ENCODE results near the gene SRPX2.

SRPX2 gene

DNA sequence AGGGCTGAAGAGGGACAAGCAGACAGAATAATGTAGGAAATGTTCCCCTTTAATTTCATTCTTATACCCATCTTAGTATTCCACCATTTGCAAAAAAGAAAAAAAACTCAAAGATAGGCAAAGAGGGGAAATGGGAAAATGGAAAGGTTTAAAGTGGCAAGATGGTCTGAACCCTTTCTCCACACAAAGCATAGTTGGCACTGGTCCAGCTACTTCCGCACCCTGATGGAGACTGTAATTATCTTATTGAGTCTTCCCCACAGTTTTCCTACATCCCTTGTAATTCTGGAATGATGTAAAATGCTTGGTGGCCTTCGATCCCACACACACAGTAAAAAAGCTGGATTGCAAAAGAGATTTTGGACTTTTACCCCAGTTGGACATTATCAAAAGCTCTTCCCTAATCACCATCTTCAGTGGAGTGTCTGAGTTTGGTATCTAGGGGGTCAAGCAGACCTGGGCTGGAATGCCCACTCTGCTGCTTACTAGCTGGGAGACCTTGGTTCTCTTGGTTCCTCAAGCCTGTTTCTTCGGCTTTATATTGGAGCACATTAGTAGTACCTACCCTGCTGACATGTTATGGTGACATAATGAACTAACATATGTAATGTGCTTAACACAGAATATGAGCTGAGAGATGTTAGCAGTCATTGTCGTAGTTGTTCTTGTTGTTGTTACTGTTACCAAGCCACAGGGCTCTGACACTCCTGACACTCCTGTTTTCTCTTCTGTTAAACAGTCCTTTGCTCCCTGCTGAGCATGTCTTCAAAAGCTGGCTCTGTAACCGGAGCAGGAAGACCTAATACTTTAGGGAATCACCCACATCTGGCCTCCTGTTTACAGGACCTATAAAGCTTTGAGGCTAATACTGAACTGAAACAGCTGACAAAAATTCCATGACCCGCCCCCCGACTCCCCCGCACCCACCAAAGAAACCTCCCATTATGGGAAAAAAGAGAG, 4.7 kb downstream of the SRPX2 start:
- no peaks in the 10 kb centered on the region for H3K4me1 ChIP-seq (ENCODE audit: control insufficient read depth, low read length)
- H3K4me2 ChIP-seq (ENCODE audit: low read length): no peak overlapping the region
- H3F3A ChIP-seq (ENCODE audit: control insufficient read depth, insufficient read depth): no peaks in the 10 kb centered on the region
- no peaks in the 10 kb centered on the region for H4K20me1 ChIP-seq (ENCODE audit: control insufficient read depth, insufficient read depth, low read depth, low read length)
- no peaks in the 10 kb centered on the region for H3K9me2 ChIP-seq (replicated peaks; ENCODE audit: control insufficient read depth, low read length)
- no peak overlapping the region for H3K4me3 ChIP-seq (ENCODE audit: low read length)
- H3K9me3 ChIP-seq (ENCODE audit: control insufficient read depth, insufficient read depth, low read length): no peaks in the 10 kb centered on the region
- TF ChIP-seq EZH2phosphoT487 (IDR thresholded peaks at IDR 0.05; ENCODE audit: borderline replicate concordance, low read length): no peak
- TF ChIP-seq, protein P1, sequence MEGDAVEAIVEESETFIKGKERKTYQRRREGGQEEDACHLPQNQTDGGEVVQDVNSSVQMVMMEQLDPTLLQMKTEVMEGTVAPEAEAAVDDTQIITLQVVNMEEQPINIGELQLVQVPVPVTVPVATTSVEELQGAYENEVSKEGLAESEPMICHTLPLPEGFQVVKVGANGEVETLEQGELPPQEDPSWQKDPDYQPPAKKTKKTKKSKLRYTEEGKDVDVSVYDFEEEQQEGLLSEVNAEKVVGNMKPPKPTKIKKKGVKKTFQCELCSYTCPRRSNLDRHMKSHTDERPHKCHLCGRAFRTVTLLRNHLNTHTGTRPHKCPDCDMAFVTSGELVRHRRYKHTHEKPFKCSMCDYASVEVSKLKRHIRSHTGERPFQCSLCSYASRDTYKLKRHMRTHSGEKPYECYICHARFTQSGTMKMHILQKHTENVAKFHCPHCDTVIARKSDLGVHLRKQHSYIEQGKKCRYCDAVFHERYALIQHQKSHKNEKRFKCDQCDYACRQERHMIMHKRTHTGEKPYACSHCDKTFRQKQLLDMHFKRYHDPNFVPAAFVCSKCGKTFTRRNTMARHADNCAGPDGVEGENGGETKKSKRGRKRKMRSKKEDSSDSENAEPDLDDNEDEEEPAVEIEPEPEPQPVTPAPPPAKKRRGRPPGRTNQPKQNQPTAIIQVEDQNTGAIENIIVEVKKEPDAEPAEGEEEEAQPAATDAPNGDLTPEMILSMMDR (IDR thresholded peaks at IDR 0.05; ENCODE audit: low read depth, low read length, poor library complexity, severe bottlenecking): no peak
- no peaks in the 10 kb centered on the region for H3K79me2 ChIP-seq (ENCODE audit: control insufficient read depth, low read length)
- H3K27me3 ChIP-seq (ENCODE audit: control insufficient read depth, low read length): no peaks in the 10 kb centered on the region
- no peak overlapping the region for H3K27ac ChIP-seq (ENCODE audit: low read depth, low read length)
- no peaks in the 10 kb centered on the region for H3K36me3 ChIP-seq (ENCODE audit: control insufficient read depth, low read length)

DNA sequence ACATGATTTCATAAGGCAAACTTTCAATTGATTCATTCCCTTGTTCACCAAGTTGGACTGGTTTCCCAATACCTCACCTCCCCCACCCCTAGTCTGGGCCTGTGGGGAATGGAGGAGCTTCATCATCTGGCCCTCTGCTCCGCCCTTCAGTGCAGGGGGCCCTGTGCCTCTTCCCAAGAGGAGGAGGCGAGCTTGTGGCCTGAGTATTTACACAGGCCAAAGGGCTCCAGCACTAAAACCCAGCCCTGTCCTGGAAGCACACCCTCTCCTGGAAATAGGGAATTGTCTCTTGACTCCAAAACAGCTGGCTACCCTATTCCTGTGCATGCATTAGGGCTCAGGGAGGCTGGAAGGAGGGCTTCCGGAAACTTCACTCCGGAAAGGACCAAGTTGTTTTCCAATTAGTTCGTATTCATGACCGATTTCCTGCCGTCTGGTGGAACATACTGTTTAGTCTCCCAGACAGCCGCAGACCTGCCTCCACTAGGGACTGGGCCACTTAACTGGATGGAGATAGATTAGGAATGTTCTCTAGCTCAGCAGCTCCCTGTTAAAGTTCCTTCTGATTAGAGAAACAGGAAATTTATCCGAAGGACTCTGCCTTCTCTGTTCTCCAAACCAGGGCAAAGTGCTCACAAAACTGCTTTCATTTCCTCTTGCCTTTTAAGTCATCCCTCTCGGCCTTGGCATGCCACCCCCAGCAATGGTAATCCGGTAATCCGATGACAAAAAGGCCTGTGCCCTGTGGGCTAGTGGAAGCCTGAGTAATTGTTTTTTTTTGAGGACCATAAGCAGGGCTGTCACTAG, 5.8 kb downstream of the SRPX2 start:
- no peaks in the 10 kb centered on the region for H3K9me3 ChIP-seq (ENCODE audit: control insufficient read depth, insufficient read depth, low read length)
- H4K20me1 ChIP-seq (ENCODE audit: control insufficient read depth, insufficient read depth, low read depth, low read length): no peaks in the 10 kb centered on the region
- H3K79me2 ChIP-seq (ENCODE audit: control insufficient read depth, low read length): no peaks in the 10 kb centered on the region
- no peaks in the 10 kb centered on the region for H3K36me3 ChIP-seq (ENCODE audit: control insufficient read depth, low read length)
- no peaks in the 10 kb centered on the region for H3K27me3 ChIP-seq (ENCODE audit: control insufficient read depth, low read length)
- no peak overlapping the region for H3K4me3 ChIP-seq (ENCODE audit: low read length)
- H3F3A ChIP-seq (ENCODE audit: control insufficient read depth, insufficient read depth): no peaks in the 10 kb centered on the region
- no peaks in the 10 kb centered on the region for H3K4me1 ChIP-seq (ENCODE audit: control insufficient read depth, low read length)
- no peak overlapping the region for H3K27ac ChIP-seq (ENCODE audit: low read depth, low read length)
- no peak for TF ChIP-seq EZH2phosphoT487 (IDR thresholded peaks at IDR 0.05; ENCODE audit: borderline replicate concordance, low read length)
- TF ChIP-seq, protein P1 (IDR thresholded peaks at IDR 0.05; ENCODE audit: low read depth, low read length, poor library complexity, severe bottlenecking): no peak
- no peak overlapping the region for H3K4me2 ChIP-seq (ENCODE audit: low read length)
- no peaks in the 10 kb centered on the region for H3K9me2 ChIP-seq (replicated peaks; ENCODE audit: control insufficient read depth, low read length)

GRCh38 chrX:100650841-100651240, 6.8 kb downstream of the SRPX2 start:
- TF ChIP-seq EZH2phosphoT487 (IDR thresholded peaks at IDR 0.05; ENCODE audit: borderline replicate concordance, low read length): no peak
- TF ChIP-seq, protein P1 (IDR thresholded peaks at IDR 0.05; ENCODE audit: low read depth, low read length, poor library complexity, severe bottlenecking): no peak
- Histone ChIP-seq H4K20me1 (ENCODE audit: control insufficient read depth, insufficient read depth, low read depth, low read length) (no peaks in the 10 kb centered on the region), H3K4me3 (ENCODE audit: low read length) (no peak overlapping the region), H3K27ac (ENCODE audit: low read depth, low read length) (no peak overlapping the region), H3K4me1 (ENCODE audit: control insufficient read depth, low read length) (no peaks in the 10 kb centered on the region), H3K27me3 (ENCODE audit: control insufficient read depth, low read length) (no peaks in the 10 kb centered on the region), H3K9me3 (ENCODE audit: control insufficient read depth, insufficient read depth, low read length) (no peaks in the 10 kb centered on the region), H3F3A (ENCODE audit: control insufficient read depth, insufficient read depth) (no peaks in the 10 kb centered on the region), H3K4me2 (ENCODE audit: low read length) (no peak overlapping the region), H3K36me3 (ENCODE audit: control insufficient read depth, low read length) (no peaks in the 10 kb centered on the region), H3K9me2 (replicated peaks; ENCODE audit: control insufficient read depth, low read length) (no peaks in the 10 kb centered on the region), H3K79me2 (ENCODE audit: control insufficient read depth, low read length) (no peaks in the 10 kb centered on the region)

All from DOHH2 (cell line).